Stimulated activated memory B cell treated with anti-CD40 and anti-IgM and Interleukin-4, amounts not matched to agents 10 μg/mL and 1 μg/mL and 100 μg/mL, for 72 hours (primary cell): ENCODE data around the gene SLC17A4.

Experiments
- ATAC-seq: fragments of 150-1000 bp; cut with Tn5 transposase; 2 replicates; pipeline ENCODE4 v1.10.0; 2021
- H3K27ac Mint-ChIP-seq: one replicate; pipeline ENCODE4 v1.8.0; 2022; ENCODE audit warnings: mild to moderate bottlenecking, mixed read lengths
- H3K27me3 Mint-ChIP-seq: one replicate; pipeline ENCODE4 v1.8.0; 2022; ENCODE audit warnings: mixed read lengths
- H3K36me3 Mint-ChIP-seq: one replicate; pipeline ENCODE4 v1.8.0; 2022; ENCODE audit warnings: mixed read lengths
- H3K4me1 Mint-ChIP-seq: one replicate; pipeline ENCODE4 v1.8.0; 2022; ENCODE audit warnings: mixed read lengths
- H3K4me3 Mint-ChIP-seq: one replicate; pipeline ENCODE4 v1.8.0; 2022; ENCODE audit warnings: mild to moderate bottlenecking, moderate library complexity, mixed read lengths
- H3K9me3 Mint-ChIP-seq: one replicate; pipeline ENCODE4 v1.8.0; 2022; ENCODE audit warnings: mixed read lengths

Gene SLC17A4, protein sequence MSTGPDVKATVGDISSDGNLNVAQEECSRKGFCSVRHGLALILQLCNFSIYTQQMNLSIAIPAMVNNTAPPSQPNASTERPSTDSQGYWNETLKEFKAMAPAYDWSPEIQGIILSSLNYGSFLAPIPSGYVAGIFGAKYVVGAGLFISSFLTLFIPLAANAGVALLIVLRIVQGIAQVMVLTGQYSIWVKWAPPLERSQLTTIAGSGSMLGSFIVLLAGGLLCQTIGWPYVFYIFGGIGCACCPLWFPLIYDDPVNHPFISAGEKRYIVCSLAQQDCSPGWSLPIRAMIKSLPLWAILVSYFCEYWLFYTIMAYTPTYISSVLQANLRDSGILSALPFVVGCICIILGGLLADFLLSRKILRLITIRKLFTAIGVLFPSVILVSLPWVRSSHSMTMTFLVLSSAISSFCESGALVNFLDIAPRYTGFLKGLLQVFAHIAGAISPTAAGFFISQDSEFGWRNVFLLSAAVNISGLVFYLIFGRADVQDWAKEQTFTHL

DNA sequence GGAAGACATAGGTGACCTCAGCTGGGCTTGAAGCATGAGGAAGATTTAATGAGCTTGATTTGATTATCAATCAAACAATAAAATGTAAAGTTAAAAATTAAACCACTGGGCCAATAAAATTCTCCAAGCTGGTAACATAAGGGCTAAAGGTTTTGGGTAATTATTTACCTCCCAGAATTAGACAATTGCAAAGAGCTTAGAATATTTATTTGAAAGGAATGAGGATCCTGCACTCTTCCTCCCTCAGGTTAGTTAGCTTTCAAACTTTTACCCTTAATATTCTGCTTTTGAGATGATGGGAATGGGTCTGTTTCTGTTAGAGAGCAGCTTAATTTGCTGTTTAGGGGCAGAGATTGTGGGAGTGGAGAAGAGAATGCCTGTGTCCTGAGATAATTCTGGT is at the start of gene SLC17A4:
Gene SLC17A4 (plus strand): TSS at position 208 of the 400 bp plus-strand sequence. CDS start 7,221 bp downstream, outside the sequence.
- Mint-ChIP-seq H3K4me3 (no peak within 1 kb of the TSS), H3K27me3 (peaks cover 12% of the 10 kb centered on the region), H3K4me1 (peaks cover 11% of the 10 kb centered on the region), H3K9me3 (no peaks in the 10 kb centered on the region), H3K27ac (no peak within 1 kb of the TSS), H3K36me3 (no peaks in the 10 kb centered on the region)
- no peak for ATAC-seq

DNA sequence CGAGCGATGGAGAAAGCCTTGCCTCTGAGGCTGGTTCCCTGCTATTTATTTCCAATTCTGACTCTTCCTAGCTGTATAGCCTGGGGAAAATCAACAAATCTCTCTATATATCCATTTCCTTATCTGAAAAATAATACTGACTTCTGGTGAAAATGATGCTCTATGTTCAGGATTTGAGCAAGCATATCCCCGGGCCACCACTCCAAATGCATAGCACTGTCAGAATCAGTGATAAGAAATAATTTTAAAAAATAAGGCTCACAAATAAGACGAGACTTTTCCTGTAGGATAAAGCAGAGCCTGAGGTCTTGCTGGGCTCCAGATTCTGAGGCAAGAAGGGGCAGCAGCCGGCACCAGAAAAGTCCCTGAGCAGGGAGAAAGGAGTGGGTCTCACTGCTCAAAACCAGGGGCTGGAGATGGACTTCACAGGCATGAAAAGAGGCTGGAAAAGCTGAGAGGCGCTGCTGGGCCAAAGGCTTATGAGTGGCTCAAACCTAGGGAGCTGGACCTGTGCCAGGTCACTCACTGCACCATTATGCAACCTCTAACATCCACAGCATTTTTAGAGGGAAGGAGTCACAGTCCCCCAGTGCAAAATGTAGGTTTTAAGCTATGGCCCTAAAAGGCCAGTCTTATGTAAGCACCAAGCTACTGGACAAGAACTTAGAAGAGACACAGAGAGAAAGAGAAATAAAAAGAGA is 48.1 kb upstream of the SLC17A4 start:
- no peaks in the 10 kb centered on the region for H3K4me1 Mint-ChIP-seq
- no peak overlapping the region for H3K27ac Mint-ChIP-seq
- no peaks in the 10 kb centered on the region for H3K9me3 Mint-ChIP-seq
- H3K36me3 Mint-ChIP-seq, result no peaks in the 10 kb centered on the region
- H3K4me3 Mint-ChIP-seq, result no peak overlapping the region
- ATAC-seq, result no peak
- peaks cover 12% of the 10 kb centered on the region for H3K27me3 Mint-ChIP-seq

DNA sequence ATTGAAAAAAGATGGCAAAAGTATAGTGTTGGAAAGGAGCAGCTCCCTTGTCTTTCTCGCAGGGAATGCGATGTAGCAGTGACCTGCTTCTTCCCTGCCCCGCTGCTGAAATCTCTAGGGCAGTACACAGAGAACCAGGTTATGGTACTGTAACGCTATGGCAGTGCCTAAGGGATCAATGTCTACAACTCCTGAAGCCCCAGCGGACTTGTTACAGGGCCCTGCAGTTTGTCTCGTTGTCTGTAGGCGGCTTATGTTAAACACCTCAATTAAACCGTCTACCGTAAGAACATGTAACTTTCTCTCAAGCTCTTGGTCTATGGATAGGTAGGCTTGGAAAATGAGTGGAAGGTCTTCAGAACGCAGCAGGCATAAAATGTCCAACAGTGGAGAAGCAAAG is 44.8 kb upstream of the SLC17A4 start:
- H3K27me3 Mint-ChIP-seq, result peaks cover 12% of the 10 kb centered on the region
- ATAC-seq, result no peak
- no peak overlapping the region for H3K4me3 Mint-ChIP-seq
- H3K9me3 Mint-ChIP-seq, result no peaks in the 10 kb centered on the region
- H3K36me3 Mint-ChIP-seq, result no peaks in the 10 kb centered on the region
- H3K4me1 Mint-ChIP-seq, result no peaks in the 10 kb centered on the region
- no peak overlapping the region for H3K27ac Mint-ChIP-seq

DNA sequence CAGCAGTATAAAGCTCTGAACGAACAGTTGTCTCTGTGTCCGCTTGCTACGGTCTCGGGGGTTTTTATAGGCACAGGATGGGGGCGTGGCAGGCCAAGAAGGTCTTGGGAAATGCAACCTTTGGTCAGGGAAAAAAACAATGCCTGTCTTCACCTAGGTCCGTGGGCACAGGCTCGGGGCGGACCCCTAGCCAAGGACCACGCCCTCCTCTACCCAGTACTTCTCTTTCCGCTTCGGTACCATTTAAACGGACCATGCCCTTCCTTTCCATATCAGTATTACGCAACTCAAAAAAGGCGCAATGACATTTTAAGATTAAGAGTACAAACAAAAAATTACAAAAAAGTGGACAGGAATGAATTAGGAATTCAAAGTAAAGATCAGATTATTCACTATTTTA is 44.3 kb upstream of the SLC17A4 start:
- H3K4me1 Mint-ChIP-seq, result no peaks in the 10 kb centered on the region
- ATAC-seq, result no peak
- no peaks in the 10 kb centered on the region for H3K9me3 Mint-ChIP-seq

DNA sequence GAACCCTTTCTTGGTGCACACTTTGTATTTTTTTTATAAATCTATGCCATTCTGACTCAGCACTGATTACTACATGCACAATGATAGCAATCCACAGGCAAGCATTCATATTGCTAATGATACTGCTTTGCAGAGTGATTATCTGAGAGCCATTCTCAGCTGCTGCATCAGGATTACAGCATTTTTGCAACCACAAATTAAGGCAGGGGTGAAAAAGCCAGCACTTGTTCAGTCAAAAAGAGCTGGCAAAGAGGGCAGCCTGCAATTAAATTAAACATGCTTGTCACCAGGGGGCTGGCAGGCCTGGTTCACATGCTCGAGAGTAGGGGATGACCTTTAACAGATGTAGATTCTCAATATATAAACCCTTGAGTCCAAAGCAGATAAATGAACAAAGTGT is 40.7 kb upstream of the SLC17A4 start:
- Mint-ChIP-seq H3K27ac (no peak overlapping the region), H3K4me1 (no peaks in the 10 kb centered on the region), H3K36me3 (no peaks in the 10 kb centered on the region), H3K4me3 (no peak overlapping the region), H3K27me3 (no peaks in the 10 kb centered on the region), H3K9me3 (no peaks in the 10 kb centered on the region)
- ATAC-seq, result no peak

More for the DNA sequence above, 44.3 kb upstream of the SLC17A4 start:
- Mint-ChIP-seq H3K27ac (no peak overlapping the region), H3K36me3 (no peaks in the 10 kb centered on the region), H3K27me3 (peaks cover 12% of the 10 kb centered on the region), H3K4me3 (no peak overlapping the region)

DNA sequence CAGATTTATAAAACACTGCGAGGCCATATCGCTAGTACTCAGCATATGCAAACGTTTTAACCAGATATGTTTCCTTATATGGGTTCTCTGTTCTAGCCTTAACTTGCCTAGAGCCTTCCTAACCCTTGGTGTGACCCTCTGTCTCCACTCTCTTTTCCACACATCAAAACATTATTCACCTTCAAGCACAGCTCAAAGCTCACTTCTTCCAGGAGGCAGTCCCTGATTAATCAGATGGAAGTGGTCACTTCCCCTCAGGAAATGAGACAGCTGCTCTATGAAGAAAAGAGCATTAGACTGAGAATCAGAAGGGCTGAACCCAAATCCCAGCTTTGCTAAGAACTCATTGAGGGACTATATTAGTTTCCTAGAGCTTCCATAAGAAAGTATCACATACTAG is 39.8 kb upstream of the SLC17A4 start:
- no peaks in the 10 kb centered on the region for H3K27me3 Mint-ChIP-seq
- H3K36me3 Mint-ChIP-seq, result no peaks in the 10 kb centered on the region
- no peak for ATAC-seq
- no peak overlapping the region for H3K27ac Mint-ChIP-seq
- H3K9me3 Mint-ChIP-seq, result no peaks in the 10 kb centered on the region
- no peaks in the 10 kb centered on the region for H3K4me1 Mint-ChIP-seq
- no peak overlapping the region for H3K4me3 Mint-ChIP-seq

DNA sequence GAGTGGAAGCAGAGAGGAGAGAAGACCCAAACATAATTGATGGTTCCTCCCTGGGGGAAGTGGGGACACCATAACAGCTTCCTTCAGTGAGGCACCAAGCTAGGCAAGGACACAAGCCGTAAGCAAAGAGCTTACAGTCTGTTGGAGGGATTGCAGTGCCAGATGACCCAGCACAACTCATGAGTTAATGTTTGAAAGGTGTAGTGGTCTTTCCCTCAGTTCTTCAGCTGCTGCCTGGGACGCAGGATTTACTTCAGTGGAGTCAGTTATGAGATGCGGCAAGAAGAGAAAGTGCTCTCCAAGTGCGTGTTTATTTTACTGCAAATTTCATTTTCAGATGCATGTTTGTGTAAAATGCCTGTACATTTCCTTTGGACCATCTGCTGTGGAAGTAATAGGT is 38.7 kb upstream of the SLC17A4 start:
- H3K9me3 Mint-ChIP-seq, result no peaks in the 10 kb centered on the region
- H3K27ac Mint-ChIP-seq, result no peak overlapping the region
- H3K4me3 Mint-ChIP-seq, result no peak overlapping the region
- no peak for ATAC-seq
- H3K27me3 Mint-ChIP-seq, result no peaks in the 10 kb centered on the region
- no peaks in the 10 kb centered on the region for H3K4me1 Mint-ChIP-seq
- no peaks in the 10 kb centered on the region for H3K36me3 Mint-ChIP-seq

DNA sequence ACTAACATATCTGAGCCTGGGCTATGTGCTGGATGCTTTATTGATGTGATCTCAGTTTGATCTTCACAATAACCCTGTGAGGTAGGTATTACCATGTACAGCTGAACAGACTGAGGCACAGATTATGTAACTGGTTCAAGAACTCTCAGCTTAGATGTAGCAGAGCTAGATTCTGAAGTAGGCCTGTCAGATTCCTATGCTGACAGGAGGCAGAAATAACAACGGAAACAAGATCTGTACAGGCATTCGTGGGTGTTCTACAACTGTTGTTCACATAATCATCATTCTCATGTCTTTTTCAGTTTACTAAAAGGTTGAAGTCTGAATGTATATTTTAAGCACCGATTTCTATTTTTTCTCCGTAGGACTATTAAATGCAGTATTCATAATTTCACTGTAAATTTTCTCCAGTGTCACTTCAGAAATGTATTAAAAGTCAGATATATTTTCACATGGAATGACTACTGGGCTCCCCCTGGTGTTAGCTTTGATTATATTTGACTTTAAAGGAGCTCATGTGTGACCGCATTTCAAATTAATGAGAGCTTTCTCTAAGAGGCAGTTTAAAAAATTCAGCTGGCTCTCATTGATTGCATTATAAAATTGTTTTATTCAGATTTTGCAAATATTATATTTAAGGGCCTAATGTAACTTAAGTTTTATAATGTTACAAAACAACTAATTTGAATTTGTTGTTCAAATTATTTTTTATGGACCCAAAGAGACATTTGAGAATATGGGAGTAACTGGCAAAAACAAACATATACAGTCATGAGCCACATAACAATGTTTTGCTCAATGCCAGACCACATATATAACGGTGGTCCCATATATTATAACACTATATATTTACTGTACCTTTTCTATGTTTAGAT is 36.4 kb upstream of the SLC17A4 start:
- Mint-ChIP-seq H3K36me3 (no peaks in the 10 kb centered on the region), H3K4me1 (no peaks in the 10 kb centered on the region), H3K27ac (no peak overlapping the region), H3K27me3 (peaks cover 10% of the 10 kb centered on the region), H3K9me3 (no peaks in the 10 kb centered on the region), H3K4me3 (no peak overlapping the region)
- no peak for ATAC-seq

DNA sequence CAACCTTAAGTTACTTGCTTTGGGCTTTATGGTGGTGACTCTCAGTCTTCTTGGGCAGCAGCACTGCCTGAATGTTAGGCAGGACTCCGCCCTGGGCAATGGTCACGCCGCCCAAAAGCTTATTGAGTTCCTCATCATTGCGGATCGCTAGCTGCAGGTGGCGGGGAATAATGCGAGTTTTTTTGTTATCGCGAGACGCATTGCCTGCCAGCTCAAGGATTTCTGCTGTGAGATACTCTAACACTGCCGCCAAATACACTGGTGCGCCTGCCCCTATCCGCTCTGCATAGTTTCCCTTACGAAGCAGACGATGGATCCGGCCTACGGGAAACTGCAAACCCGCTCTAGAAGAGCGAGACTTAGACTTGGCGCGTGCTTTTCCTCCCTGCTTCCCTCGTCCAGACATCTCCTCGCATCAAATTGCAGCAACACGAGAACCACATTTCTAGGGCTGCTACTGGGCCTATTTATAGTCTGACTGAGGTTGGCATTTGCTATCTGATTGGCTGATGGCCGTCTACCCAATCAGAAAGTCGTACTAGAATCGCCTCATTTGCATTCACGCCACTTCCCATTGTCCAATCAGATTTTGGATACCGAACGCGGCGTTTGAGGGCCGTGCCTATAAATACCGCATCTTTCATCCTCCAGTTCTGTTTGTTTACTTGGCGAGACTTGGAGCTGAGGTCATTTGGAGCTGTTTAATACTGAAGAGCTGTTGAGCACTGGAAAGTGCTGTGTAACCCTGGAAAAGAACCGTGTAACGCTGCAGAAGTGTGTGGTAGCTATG is 28.2 kb upstream of the SLC17A4 start:
- no peaks in the 10 kb centered on the region for H3K36me3 Mint-ChIP-seq
- H3K27me3 Mint-ChIP-seq, result peaks cover 44% of the 10 kb centered on the region
- H3K4me3 Mint-ChIP-seq, result no peak overlapping the region
- no peak for ATAC-seq
- H3K27ac Mint-ChIP-seq, result no peak overlapping the region
- no peaks in the 10 kb centered on the region for H3K4me1 Mint-ChIP-seq
- no peaks in the 10 kb centered on the region for H3K9me3 Mint-ChIP-seq

DNA sequence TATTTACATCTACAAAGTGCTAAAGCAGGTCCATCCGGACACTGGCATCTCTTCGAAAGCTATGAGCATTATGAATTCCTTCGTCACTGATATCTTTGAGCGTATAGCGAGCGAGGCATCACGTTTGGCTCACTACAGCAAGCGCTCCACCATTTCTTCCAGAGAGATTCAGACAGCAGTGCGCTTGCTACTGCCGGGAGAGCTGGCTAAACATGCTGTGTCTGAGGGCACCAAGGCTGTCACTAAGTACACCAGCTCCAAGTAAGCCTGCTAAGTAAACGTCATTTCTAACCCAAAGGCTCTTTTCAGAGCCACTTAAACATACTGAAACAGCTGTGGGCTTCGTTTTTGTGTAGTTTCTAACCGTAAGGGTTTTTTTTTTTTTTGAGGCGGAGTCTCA is 27.5 kb upstream of the SLC17A4 start:
- H3K27me3 Mint-ChIP-seq, result peaks cover 44% of the 10 kb centered on the region
- no peaks in the 10 kb centered on the region for H3K9me3 Mint-ChIP-seq
- H3K36me3 Mint-ChIP-seq, result no peaks in the 10 kb centered on the region
- ATAC-seq, result no peak
- H3K4me1 Mint-ChIP-seq, result no peaks in the 10 kb centered on the region
- no peak overlapping the region for H3K4me3 Mint-ChIP-seq
- no peak overlapping the region for H3K27ac Mint-ChIP-seq

DNA sequence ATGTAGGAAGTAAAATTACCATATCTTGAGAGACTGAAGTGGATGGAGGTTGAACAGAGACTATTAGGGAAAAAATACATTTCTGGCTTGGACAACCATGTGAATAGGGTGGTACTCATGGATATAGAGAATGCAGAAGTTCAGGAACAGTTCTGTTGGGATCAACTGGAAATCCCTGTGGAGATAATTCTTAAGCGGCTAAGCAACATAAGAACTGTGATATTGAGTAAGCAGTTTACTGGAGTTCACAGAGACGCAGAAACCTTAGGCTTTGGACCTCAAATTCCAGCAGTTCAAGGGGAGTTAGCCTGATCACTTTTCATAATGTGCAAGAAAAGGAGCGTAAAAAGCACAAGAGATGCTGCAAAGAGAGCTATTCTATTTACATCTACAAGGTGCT is 23.6 kb upstream of the SLC17A4 start:
- no peaks in the 10 kb centered on the region for H3K9me3 Mint-ChIP-seq
- no peak overlapping the region for H3K4me3 Mint-ChIP-seq
- H3K4me1 Mint-ChIP-seq, result no peaks in the 10 kb centered on the region
- no peak overlapping the region for H3K27ac Mint-ChIP-seq
- H3K27me3 Mint-ChIP-seq, result peaks cover 57% of the 10 kb centered on the region
- no peaks in the 10 kb centered on the region for H3K36me3 Mint-ChIP-seq
- no peak for ATAC-seq

DNA sequence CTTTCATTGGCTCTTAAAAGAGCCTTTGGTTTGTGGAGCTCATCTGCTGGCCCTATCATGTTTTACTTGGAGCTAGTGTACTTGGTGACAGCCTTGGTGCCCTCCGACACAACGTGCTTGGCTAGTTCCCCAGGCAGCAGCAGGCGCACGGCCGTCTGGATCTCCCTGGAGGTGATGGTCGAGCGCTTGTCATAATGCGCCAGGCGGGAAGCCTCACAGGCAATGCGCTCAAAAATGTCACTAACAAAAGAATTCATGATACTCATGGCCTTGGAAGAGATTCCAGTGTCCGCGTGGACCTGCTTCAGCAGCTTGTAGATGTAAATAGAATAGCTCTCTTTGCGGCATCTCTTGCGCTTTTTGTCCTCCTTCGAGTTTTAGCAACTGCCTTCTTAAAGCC is 22.8 kb upstream of the SLC17A4 start:
- no peak for ATAC-seq
- Mint-ChIP-seq H3K36me3 (no peaks in the 10 kb centered on the region), H3K9me3 (no peaks in the 10 kb centered on the region), H3K4me1 (no peaks in the 10 kb centered on the region), H3K27me3 (peaks cover 57% of the 10 kb centered on the region), H3K4me3 (no peak overlapping the region), H3K27ac (no peak overlapping the region)

DNA sequence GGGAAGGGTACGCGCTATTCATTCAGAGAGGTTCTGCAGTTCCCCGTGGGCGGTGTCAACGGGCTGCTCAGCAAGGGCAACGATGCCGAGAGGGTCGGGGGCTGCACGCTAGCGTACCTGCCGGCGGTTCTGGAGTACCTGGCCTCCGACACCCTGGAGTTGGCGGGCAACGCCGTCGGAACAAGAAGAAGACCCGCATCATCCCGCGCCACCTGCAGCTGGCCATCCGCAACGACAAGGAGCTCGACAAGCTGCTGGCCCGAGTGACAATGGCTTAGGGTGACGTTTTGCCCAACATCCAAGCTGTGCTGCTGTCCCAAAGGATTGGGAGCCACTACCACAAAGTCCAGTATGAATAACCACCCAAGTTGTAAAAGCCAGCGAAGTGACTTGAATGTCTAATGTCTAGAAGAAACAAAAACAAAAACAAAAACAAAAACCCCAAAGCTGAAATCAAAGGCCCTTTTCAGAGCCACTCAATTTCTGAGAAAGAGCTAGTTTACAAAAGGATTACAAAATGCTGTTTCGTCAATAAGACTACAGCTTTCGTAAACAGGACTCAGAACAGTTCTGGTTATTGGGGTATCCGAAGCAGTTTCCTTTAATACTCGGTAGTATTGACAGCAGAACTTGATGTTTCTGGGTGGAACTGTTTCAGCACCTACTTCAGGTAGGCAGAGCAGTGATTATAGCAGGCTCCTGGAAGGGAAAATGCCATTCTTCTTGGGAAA is 21.9 kb upstream of the SLC17A4 start:
- no peak overlapping the region for H3K27ac Mint-ChIP-seq
- ATAC-seq, result no peak
- H3K36me3 Mint-ChIP-seq, result no peaks in the 10 kb centered on the region
- no peak overlapping the region for H3K4me3 Mint-ChIP-seq
- no peaks in the 10 kb centered on the region for H3K9me3 Mint-ChIP-seq
- H3K27me3 Mint-ChIP-seq, result peaks cover 66% of the 10 kb centered on the region
- no peaks in the 10 kb centered on the region for H3K4me1 Mint-ChIP-seq

DNA sequence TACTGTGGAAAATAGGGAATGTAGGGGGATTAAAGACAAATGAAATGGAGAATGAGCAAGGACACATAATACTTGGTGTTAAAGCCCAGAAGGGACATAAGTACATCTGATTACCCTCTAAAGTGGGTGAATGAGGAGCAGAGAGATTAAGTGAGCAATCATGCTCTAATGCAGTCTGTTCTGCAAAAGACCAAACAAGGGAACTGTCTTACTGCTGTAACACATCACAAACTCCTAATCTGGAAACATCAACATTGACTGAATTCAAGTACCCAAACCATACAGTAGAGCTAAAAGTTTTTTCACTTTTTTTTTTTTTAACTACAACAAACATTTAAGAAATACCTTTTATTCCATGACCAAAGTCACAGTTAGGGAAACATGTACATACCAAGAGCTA is 19.3 kb upstream of the SLC17A4 start:
- Mint-ChIP-seq H3K27me3 (peaks cover 52% of the 10 kb centered on the region), H3K4me3 (no peak overlapping the region), H3K9me3 (no peaks in the 10 kb centered on the region)

More for the DNA sequence above, 19.3 kb upstream of the SLC17A4 start:
- ATAC-seq, result no peak
- H3K27ac Mint-ChIP-seq, result no peak overlapping the region
- no peaks in the 10 kb centered on the region for H3K36me3 Mint-ChIP-seq
- H3K4me1 Mint-ChIP-seq, result no peaks in the 10 kb centered on the region
